Adrenal gland (tissue), 5 donors: ENCODE measurements around the gene FIGNL2.

Experiments
- POLR2A ChIP-seq, 2 donors: fragments of 450-650 bp; IDR thresholded peaks; one replicate each; pipeline ENCODE4 v1.6.1; 2017; ENCODE audit warnings: antibody characterized with exemption in 2 of 2, mild to moderate bottlenecking in 2 of 2, moderate library complexity in 1 of 2
- TF ChIP-seq, protein P1 (sequence below), 6 experiments: fragments of 450-650 bp in 4 of 6; fragments of 200-600 bp in 2 of 6; sonication (generic) in 1 of 6; IDR thresholded peaks; 1 replicate in 5 of 6; 2 replicates in 1 of 6; pipeline versions ENCODE4 v1.5.1 to v1.8.0; 2016 to 2021; ENCODE audit warnings: antibody characterized with exemption in 6 of 6, mild to moderate bottlenecking in 2 of 6, moderate library complexity in 1 of 6
- donor health status: DM: no; HTN: no; CAD: no.

DNA sequence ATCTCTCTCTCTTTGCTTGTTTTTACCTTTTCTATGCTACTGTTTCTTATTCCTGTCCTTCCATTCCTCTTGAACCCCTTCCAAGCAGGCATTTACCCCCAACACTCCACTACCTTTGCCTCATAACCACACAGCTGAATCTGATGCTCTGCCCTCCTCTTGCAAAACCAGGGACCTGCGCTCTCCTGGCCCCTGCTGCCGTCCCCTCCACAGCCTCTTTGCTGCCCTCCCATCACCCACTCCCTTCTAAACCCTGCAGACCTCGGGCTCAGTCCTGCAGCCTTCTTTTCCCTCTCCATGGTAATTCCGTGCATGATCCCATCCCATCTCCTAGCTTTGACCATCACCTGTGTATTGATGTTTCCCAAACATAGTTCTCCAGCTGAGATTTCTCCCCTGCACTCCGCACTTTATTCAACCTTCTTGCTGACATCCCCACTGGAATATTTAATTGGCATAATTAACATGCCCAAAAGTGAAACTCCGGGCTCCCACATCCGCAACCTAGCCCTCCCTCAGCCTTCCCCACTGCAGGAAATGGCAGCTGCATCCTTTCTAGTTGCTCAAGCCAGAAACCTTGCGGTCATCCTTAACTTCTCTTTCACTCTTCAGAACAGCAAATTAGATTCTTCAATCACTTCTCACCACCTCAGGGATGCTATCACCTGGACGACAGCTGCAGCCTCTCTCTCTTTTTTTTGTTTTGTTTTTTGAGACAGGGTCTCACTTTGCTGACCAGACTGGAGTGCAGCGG, 16.0 kb downstream of the FIGNL2 start:
- TF ChIP-seq, protein P1, sequence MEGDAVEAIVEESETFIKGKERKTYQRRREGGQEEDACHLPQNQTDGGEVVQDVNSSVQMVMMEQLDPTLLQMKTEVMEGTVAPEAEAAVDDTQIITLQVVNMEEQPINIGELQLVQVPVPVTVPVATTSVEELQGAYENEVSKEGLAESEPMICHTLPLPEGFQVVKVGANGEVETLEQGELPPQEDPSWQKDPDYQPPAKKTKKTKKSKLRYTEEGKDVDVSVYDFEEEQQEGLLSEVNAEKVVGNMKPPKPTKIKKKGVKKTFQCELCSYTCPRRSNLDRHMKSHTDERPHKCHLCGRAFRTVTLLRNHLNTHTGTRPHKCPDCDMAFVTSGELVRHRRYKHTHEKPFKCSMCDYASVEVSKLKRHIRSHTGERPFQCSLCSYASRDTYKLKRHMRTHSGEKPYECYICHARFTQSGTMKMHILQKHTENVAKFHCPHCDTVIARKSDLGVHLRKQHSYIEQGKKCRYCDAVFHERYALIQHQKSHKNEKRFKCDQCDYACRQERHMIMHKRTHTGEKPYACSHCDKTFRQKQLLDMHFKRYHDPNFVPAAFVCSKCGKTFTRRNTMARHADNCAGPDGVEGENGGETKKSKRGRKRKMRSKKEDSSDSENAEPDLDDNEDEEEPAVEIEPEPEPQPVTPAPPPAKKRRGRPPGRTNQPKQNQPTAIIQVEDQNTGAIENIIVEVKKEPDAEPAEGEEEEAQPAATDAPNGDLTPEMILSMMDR (IDR thresholded peaks at IDR 0.05) = no peak
- no peak for TF ChIP-seq POLR2A (IDR thresholded peaks at IDR 0.05)
